GM18873 (cell line): ENCODE data around the gene ADPRHL1.

ENCODE experiments used
- ATAC-seq: cut with Tn5 transposase; IDR thresholded peaks from one replicate; pipeline ENCODE4 v1.9.1; 2021; ENCODE audit warnings: mild to moderate bottlenecking, moderate library complexity, moderate number of reproducible peaks; ENCODE audit not compliant: unreplicated experiment, low FRiP score

Gene ADPRHL1

DNA sequence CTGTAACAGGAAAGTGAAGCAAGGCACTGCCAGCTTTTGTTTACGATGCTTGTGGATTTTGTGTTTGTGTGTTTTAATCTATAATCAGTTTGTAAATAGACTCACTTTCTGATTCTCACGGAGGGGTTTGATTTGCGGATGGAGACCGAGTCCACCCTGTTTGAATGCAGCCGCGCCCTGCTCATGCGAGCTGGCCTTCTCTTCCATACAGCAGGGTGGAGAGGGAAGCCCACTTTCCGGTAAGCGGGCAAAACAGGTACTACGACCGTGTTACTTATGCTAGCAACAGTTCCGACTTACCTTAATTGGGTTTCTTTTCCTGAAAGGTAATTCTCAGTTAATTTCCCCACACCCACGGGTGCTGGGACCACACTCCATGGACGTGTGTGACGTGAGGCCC, 33.1 kb downstream of the ADPRHL1 start:
- no peak for ATAC-seq

DNA sequence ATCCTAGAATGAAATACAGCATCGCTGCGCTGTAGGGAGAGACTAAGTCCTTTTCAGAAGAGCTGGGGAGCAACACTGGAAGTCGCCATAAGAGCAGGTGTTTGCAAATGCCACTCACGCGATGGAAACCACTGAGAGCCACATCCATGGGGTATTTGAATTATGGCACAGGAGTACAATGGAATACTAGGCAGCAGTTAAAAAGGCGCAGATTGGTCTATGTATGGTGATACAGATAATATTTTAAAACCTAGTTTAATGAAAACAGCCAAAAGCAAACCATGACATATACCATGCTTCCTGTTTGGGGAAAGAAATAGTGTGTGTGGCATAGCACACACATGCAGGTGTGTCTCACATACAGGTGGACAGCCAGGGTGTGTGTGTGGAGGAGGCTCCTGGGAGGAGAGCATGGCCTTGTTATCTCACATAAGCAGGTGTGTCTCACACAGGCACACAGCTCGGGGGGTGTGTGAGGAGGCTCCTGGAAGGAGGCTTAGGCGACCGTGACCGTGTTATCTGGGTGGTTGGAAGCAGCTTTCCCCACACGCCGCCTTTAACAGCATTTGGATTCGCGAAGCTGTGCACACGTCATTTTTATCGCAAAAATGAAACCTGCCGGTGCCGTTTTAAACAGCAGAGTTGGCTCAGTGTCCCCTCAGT, 33.6 kb downstream of the ADPRHL1 start:
- no peak for ATAC-seq

DNA sequence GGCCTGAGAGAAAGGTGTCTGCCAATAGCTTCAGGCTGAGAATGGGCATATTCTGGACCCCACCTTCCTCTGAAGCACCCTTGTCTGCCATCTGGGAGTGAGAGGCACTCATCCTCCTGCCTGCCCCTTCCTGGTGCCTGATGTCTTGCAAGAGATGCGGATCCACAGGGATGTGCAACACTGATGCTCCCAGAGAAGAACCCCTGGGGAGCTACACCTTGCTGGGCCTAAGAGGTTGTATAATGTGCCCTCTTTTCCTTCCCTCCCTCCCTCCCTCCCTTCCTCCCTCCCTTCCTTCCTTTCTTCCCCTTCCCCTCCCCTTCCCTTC, 34.6 kb downstream of the ADPRHL1 start:
- no peak for ATAC-seq

DNA sequence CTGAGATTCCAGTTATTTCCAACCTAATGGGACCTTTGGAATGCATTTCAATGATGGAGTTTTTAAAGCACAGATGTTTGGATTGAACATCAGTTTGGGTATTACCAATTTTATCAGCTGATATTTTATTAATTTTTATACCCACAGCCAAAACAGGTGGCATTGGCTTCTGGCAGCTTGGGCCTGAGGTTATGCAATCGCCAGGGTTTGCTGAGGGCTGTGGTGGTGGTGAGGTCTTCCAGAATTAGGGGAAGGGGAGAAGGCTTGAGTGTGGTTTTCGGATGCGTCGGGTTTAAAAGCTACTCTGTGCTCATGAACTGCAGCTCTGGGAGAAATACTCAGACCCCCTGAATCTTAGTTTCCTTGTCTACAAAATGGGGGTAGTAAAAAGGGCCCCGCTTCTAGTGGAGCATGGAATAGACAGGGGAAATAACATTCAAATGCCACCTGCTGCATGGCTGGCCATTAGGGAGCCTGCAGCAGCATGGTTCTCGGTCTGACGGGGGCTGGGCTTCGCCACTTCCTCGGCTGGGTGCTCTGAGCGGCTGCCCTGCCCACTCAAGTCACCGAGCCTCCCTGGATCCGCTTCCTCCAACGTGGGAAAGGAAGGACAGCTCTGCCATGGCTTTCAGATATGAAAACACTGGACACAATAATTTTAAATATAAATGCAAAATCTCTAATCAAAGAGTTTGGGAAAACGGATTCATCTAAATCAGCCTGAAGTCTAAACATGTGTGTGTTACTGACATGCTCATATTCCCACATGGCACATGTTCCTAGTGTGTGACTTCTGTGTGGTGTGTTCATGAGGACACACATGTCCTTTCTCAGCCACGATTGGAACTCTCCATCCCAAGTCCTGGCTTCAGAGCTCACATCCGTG, 35.2 kb downstream of the ADPRHL1 start:
- ATAC-seq = no peak

DNA sequence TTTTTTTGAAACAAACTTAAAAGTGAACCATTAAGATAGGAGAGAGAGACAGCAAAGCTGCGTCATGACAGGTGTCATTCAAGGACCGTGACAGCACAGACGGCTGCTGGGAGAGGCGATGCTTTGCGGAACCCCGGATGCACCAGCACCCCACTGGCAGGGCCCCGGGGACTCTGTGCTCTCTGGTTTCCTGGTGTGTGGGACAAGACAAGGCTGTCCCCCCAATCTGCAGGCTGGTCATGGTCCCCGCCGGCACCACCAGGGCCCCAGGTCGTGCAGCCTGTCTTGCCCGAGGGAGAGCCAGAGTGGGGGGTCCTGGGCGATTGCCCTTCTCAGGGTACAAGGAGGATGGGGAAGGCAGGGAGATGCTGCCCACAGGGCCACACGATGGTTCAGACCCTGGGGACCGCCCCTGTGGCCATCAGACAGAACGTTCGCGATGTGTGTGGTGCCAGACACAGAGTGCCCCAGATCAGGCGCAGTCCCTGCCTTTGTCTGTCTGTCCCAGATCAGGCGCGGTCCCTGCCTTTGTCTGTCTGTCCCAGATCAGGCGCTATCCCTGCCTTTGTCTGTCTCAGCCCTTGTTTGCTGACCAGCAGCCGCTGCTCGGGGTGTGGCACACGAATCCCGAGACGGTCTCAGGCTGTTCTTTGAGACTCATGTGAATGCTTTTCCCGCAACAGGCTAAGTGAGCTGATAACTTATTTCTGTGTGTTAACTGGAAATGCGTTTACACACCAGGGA, 36.1 kb downstream of the ADPRHL1 start:
- no peak for ATAC-seq

DNA sequence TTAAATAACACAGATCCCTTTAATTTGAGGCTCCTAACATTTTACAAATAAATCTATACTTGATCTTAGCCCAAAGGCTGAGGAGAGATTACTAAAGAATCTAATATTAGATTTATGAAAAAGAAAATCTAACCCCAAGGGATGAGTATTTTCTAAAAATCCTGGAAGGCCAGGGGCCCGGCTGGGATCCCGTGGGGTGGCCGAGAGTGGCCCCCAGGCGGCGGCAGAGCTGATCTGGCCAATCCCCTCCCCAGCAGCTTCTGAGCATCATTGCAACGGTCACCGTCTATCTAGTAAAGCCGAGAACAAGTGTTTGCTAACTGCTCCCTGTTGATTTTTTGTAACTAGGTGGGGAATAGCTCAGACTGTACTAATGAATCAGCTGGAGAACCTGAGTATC, 37.5 kb downstream of the ADPRHL1 start:
- no peak for ATAC-seq

DNA sequence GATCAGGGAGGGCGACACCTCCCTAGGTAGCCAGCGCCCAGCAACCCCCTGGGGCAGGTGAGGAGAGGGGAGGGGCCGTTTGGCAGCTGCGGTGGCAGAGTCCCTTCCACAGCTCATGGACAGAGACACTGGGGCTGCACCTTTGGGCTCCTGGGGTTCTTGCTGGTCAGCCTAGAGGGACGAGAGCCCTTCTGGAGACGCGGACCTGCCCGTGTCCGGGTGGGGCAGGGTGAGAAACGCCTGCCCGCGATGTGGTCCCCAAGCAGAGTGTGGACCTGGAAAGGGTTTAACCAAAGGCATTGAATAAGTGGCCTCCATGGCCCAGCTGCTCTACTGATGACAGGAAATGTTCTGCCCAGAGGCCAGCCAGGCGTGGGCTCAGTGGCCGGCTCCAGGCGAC, 38.3 kb downstream of the ADPRHL1 start:
- ATAC-seq = no peak

DNA sequence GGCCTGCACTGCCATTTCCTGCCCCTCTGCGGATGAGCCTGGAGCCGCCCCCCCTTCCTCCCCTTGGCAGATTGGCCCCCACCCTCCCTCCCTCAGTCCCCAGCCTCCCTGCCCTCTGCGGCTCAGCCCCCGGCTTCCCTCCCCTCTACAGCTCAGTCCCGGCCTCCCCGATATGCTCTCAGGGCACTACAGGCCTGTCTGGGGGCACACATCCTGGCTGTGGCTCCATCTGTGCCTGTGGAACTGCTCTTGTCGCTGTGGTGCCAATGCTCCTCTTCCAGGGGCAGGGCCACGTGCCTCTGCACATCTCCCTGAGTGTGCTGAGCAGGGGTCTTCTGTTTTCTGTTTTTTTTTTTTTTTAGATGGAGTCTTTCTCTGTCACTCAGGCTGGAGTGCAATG, 39.0 kb downstream of the ADPRHL1 start:
- ATAC-seq = no peak

DNA sequence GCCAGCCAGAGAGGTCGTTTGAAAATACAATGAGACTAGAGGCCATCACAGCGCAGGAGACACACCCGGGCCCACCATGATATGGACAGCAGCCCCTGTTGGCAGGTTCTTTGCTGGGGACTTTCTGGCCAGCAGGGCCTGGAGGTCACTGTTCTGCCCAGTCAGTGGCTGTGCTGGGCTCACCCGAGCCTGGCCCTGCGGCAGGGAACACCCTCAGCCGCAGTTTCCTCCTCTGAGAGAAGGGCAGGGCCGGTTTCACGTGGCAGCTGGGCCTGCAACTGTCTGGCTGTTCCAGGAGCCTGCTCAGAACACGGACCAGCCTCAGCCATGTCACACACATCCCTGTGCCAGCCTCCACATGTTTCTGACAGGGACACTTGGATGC, 39.4 kb downstream of the ADPRHL1 start:
- ATAC-seq = no peak

DNA sequence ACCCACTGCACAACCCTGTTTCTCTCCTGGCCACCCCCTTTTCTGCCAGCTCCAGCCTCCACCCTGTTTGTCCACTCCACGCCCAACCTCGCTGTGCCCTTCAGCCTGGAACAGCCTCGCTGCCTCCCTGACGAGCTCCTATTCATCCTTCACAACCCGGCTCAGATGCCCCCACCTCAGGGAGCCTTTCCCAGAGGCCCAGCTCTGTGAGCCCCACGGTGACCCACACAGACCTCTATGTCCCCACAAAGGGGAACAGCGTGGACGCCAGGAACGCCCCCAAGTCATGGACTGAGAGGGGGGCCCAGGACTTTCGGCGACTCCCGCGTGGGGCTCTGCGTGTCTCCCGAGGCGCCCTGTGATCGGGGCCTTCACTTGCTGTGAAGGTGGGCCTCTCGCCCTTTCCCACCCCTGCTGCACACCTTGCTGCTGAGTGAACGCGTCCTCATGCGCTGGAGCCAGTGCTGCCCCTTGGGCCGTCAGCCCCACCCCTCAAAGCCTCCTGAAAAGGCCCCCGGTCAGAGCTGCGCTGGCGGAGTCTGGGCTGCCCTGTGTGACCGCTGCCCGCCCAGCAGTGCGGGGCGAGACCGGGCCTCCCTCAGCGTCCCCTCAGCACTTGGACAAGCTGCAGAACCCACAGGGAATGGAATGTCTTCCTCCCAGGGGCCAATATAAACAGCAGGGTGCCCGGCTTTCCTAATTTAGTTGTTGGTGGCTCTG, 40.0 kb downstream of the ADPRHL1 start:
- no peak for ATAC-seq

DNA sequence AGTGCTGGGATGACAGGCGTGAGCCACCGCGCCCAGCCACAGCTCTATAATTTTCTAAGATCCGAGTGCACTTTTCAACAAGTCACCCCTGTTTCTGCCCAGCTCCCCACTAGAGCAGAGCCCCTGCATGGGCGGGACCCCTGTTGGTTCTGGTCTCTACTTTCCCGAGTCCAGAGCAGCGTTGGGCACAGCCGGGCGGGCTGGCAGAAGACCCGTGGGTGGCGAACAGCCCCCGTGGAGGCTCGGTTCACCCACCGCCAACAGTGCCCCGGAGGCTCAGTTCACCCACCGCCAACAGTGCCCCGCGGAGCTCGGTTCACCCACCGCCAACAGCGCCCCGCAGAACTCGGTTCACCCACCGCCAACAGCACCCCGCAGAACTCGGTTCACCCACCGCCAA, 40.8 kb downstream of the ADPRHL1 start:
- ATAC-seq = no peak

DNA sequence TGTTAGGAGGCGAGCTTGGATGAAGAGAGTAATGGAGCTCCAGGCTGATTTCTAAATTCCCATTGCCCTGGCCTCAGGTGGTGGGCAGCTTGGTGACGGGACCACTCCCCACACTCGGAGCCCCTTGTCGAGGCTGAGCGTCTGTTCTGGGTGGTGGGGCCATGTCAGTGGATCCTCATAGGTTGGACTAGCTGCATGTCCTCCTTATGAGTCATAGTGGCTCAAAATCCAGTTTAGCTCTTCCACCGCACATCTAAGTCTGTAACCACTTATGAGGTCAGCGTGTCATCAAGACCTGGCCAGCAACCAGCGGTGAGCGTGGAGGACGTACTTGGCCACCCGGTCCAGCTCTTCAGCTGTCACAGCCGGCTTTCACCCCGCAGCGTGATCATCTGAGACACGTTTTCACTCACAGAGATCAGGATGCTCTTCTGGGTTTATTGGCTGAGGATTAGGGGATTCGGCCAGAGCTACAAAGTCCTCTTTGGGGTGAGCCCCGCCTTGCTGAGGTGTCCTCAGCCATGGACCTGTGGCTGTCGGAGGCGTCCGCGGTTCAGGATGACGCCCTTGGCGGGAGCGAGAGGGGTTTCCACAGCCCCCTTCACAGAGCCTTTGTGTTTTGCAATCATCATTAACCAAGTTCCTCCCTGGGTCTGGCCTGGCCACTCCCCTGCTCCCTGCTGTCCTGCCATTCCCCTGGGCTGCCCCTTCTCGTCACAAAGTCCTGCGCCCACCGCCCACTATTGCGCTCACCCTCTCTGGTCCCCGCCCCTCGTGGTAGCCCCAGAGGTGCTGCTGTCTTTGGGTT, 41.9 kb downstream of the ADPRHL1 start:
- ATAC-seq = no peak

DNA sequence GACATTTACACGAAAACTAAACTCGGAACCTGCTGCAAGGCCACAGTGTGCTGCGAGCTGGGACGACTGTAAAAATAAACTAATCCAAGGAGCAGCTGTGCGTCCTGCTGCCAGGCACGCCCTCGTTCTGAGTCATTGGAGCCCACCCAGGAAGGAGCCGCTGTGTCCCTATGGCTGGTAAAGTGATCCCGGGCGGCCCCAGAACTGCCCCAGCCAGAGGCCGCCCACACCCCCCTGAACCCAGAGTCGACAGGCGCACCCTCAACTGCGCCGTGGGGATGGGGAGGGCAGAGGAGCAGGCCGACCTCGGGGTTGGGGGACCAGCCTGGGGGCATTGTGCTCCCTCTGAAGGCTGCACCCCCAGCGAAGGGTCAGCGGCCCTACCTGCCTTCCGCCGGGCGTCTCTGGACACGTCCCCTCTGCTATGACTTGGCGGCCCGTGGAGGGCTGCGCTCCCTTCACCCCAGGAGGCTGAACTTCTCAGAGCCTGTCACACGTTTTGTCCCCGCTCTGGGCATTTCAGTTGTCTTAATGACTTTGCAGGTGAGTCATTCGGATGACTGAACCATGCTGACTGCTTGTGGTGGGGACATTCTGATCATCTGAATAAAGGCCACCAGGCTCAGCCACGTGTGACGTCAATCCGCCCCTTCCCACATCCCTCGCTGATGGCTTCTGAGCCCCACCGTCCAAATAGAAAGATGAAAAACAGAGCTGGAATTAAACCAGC, 42.7 kb downstream of the ADPRHL1 start:
- no peak for ATAC-seq

DNA sequence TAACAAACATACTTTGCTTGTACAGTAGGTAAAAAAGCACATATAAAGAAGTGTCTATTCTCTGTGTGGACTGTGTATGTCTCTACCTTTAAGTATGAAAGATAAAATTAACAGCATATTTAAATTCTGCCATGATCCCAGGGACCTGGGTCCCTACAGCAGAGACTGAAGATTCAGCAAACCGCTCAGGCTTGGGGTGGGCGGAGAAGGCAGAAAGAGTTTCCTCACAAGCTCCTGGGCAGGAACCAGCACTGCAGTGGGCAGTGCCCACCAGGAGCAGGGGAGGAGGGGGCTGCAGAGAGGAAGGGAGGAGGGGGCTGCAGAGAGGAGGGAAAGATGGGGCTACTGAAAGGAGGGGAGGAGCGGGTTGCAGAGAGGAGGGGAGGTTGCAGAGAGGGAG, 44.7 kb downstream of the ADPRHL1 start:
- no peak for ATAC-seq

DNA sequence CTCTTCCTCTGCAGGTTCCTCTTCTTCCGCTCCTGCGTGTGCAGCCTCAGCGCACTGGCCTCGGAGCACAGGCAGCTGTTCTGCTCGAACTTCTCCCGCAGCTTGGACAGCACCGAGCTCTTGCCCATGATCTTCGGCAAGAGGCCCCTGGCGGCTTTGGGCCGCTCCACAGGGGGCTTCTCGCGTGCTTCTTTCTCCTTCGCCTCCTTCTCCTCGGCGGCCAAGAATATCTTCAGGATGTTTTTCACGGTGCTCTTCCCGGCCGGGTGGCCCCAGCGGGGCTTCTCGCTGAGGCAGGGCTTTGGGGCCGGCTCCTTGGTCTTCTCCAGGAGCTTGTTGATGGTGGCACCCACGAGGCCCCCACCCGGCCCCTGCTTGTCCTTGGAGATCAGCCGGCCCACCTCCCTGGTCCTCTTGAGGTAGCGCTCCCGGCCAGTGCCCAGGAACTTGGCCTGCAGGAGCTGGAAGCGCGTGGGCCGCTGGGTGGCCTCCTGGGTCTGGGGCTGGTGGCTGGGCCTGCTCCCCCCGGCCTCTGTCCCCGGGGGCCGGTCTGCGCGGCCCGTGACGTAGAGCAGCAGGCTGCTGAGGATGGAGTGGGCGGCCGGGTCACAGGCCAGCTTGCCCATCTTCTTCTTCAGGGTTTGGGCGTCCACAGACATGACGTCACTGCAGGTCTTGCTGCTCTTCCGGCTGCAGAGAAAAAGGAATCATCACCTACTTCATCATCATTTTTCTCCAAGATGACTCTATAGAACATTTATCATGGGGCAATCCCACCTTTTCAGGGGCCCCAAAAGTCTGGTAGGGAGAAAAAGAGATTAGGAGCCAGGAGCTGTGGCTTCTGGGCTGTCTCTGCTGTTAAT, 45.5 kb downstream of the ADPRHL1 start:
- no peak for ATAC-seq

DNA sequence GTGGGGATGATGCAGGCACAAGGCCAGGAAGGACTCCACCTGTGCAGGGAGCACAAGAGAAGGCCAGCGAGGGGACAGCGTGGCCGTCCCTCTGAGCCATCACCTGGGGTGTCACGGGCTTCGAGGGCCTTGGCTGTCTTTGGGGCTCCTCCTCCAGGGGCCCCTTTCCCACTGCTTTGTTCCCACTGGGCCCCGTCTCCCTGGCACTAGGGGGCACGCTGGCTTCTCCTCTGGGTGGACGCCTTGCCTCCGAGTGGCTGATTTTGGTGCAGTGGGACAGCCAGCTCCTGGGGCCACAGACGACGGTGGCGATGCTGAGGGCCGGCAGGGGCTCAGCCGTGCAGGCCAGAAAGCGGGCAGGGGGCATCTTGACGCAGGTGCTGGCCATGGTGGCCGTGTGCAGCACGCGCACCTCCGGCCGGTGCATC, 46.2 kb downstream of the ADPRHL1 start:
- no peak for ATAC-seq

DNA sequence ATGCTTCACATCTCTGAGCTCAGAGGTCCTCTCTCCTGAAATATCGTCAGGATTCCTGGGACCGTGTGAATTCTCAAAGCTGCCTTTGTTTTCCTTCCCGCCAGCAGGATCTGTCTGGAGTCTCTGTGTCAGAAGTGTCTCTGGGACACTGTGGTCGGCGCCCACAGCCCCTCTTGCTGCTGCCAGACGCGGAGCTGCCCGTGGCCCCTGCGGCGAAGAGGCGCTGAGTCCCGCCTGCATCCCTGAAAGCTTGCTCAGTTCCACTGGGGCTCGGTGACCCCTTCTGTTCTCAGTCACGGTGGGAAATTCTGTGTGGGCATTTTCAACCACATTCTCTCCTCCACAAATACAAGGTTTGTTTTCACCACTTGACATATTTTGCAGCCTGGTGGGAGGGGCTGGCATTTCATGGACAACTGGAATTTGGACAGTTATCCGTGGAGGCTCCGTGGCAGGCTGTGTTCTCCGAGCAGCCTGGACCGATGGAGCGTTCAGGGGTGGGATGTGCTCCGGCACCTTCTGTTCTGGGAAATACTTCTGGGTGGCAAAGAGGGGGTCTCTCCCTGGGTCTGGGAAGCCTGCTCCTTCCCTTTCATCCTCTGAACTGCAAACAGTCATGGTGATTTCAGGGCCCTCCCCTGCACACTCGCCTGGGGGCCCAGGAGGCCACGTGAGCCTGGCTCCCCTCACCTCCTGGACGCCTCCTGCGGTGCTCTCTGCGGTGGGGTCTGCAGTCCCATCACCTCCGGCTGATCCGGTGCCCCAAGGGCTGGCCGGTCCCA, 46.8 kb downstream of the ADPRHL1 start:
- no peak for ATAC-seq
